K562 (cell line): ENCODE data around the gene MICAL2. TPM values are rescaled to one million over a fixed set of nuclear protein-coding genes. Genes with fewer than 3 reads are reported as not detected.

Source experiments
- ATAC-seq: fragments of 200-7000 bp; cut with Tn5 transposase; 3 replicates; pipeline ENCODE4 v1.9.1; 2020; ENCODE audit warnings: moderate library complexity
- BruUV-seq: library from RNA; stranded (reverse); fragments of 400-500 nt; replicated peaks from 2 replicates; lab custom pipeline; 2021; lab: Mats Ljungman, UMichigan
- CTCF ChIA-PET: fragments of 300-600 bp; formaldehyde crosslinking; extraction: SDS; loops from one replicate; lab custom pipeline; 2021; ENCODE audit warnings: low intra/inter-chr PET ratio; lab: Yijun Ruan, JAX
- POLR2A ChIA-PET: fragments of 300-600, 350-650 bp; sonication (Branson Sonifier 250); formaldehyde crosslinking; extraction: SDS; loops from one replicate; lab custom pipeline; 2021; ENCODE audit warnings: antibody characterized with exemption, inconsistent platforms; lab: Yijun Ruan, JAX
- DNase-seq, 4 experiments: peaks; one replicate each; pipeline versions ENCODE4 v3.0.0 to v3.0.0-alpha.2; 2011 to 2018; ENCODE audit warnings: low spot score in 3 of 4, mixed read lengths in 3 of 4; ENCODE audit errors: extremely low read depth in 1 of 4
- FAIRE-seq: peaks from 2 replicates; lab custom pipeline; 2011; peaks lifted over from hg19 to GRCh38; lab: Jason Lieb, UNC
- H2AFZ ChIP-seq: 2 replicates; pipeline ENCODE4 v1.6.0; 2011; ENCODE audit warnings: low read depth, low read length, control low read depth, inconsistent platforms
- H3K27ac ChIP-seq: fragments of 200-600 bp; 3 replicates; pipeline ENCODE4 v1.8.0; 2011; ENCODE audit warnings: low read depth, mild to moderate bottlenecking, control low read depth, inconsistent platforms, low read length, moderate library complexity, mixed read lengths; ENCODE audit errors: extremely low read depth
- H3K27me3 ChIP-seq, 2 experiments: fragments of 300-600 bp in 1 of 2; 2 replicates in 1 of 2; 3 replicates in 1 of 2; pipeline versions ENCODE4 v1.6.0 to v1.8.0; 2011; ENCODE audit warnings: inconsistent platforms in 2 of 2, low read length in 2 of 2, mild to moderate bottlenecking in 1 of 2, mixed read lengths in 1 of 2, moderate library complexity in 1 of 2; ENCODE audit not compliant: control insufficient read depth in 2 of 2, insufficient read depth in 2 of 2
- H3K36me3 ChIP-seq: fragments of 300-600 bp; 3 replicates; pipeline ENCODE4 v1.8.0; 2011; ENCODE audit warnings: mild to moderate bottlenecking, low read length, inconsistent platforms; ENCODE audit not compliant: control insufficient read depth, insufficient read depth
- H3K4me1 ChIP-seq, 2 experiments: fragments of 200-600 bp in 1 of 2; replicated peaks in 1 of 2; 2 replicates in 1 of 2; 3 replicates in 1 of 2; pipeline versions ENCODE4 v1.5.1 to v1.8.0; 2011; ENCODE audit warnings: inconsistent platforms in 2 of 2, low read length in 2 of 2, mild to moderate bottlenecking in 1 of 2, mixed read lengths in 1 of 2, moderate library complexity in 1 of 2; ENCODE audit not compliant: control insufficient read depth in 2 of 2, insufficient read depth in 2 of 2
- H3K4me2 ChIP-seq: 2 replicates; pipeline ENCODE4 v1.6.1; 2011; ENCODE audit warnings: low read length, control low read depth, inconsistent platforms, mixed read lengths; ENCODE audit not compliant: insufficient read depth
- H3K4me3 ChIP-seq: fragments of 200-600 bp; sonication (generic), shearing (Covaris generic); 2 replicates; pipeline ENCODE4 v1.5.1; 2016; ENCODE audit warnings: control low read depth, inconsistent platforms
- H3K79me2 ChIP-seq: fragments of 200-600 bp; 3 replicates; pipeline ENCODE4 v1.8.0; 2011; ENCODE audit warnings: low read length, inconsistent platforms; ENCODE audit not compliant: control insufficient read depth, insufficient read depth
- H3K9ac ChIP-seq, 2 experiments: 2 replicates each; pipeline versions ENCODE4 v1.6.0 to v1.6.1; 2011; ENCODE audit warnings: low read depth in 2 of 2, low read length in 2 of 2, control low read depth in 1 of 2, inconsistent platforms in 1 of 2, mild to moderate bottlenecking in 1 of 2, mixed read lengths in 1 of 2; ENCODE audit not compliant: insufficient read depth in 1 of 2
- H3K9me1 ChIP-seq: one replicate; pipeline ENCODE4 v1.6.0; 2011; ENCODE audit warnings: inconsistent platforms, mild to moderate bottlenecking, low read length, moderate library complexity; ENCODE audit not compliant: control insufficient read depth, insufficient read depth
- H3K9me3 ChIP-seq: replicated peaks from 2 replicates; pipeline ENCODE4 v1.5.1; 2011; ENCODE audit warnings: low read depth, low read length, inconsistent platforms; ENCODE audit not compliant: control insufficient read depth, insufficient read depth
- H4K20me1 ChIP-seq: replicated peaks from 2 replicates; pipeline ENCODE4 v1.6.1; 2011; ENCODE audit warnings: low read length, inconsistent platforms, mixed read lengths; ENCODE audit not compliant: control insufficient read depth, insufficient read depth
- ATF1 ChIP-seq, 2 experiments: fragments of 450-650 bp in 1 of 2; IDR thresholded peaks; 2 replicates each; pipeline ENCODE4 v1.6.1; 2016; ENCODE audit warnings: missing compliant biosample characterization in 1 of 2, missing genetic modification characterization in 1 of 2
- BACH1 ChIP-seq: fragments of 200-800 bp; sonication (Bioruptor generic); IDR thresholded peaks from 2 replicates; pipeline ENCODE4 v1.6.1; 2016; ENCODE audit warnings: missing genetic modification characterization, missing compliant biosample characterization
- BRF1 ChIP-seq: IDR thresholded peaks from 3 replicates; pipeline ENCODE4 v1.6.1; 2011; ENCODE audit warnings: borderline replicate concordance, mild to moderate bottlenecking; ENCODE audit not compliant: insufficient read length; ENCODE audit errors: extremely low read depth
- CBFA2T2 ChIP-seq: fragments of 450-650 bp; conservative IDR thresholded peaks from 2 replicates; pipeline ENCODE4 v1.6.1; 2017; ENCODE audit warnings: mild to moderate bottlenecking
- EP300 ChIP-seq: IDR thresholded peaks from 2 replicates; pipeline ENCODE4 v1.6.1; 2012; ENCODE audit warnings: low read length, improper control_type of control experiment
- FOS ChIP-seq: IDR thresholded peaks from 3 replicates; pipeline ENCODE4 v1.6.1; 2011; ENCODE audit not compliant: insufficient read length; ENCODE audit errors: extremely low read depth
- GATAD2B ChIP-seq: fragments of 450-650 bp; IDR thresholded peaks from 2 replicates; pipeline ENCODE4 v1.6.1; 2017; ENCODE audit warnings: mild to moderate bottlenecking, borderline replicate concordance
- HBP1 ChIP-seq: fragments of 450-650 bp; formaldehyde crosslinking; IDR thresholded peaks from 2 replicates; pipeline ENCODE4 v1.4.0; 2022; ENCODE audit warnings: missing genetic modification characterization
- NR4A1 ChIP-seq, 2 experiments: fragments of 250-450 bp in 1 of 2; fragments of 450-650 bp in 1 of 2; sonication (Bioruptor Pico) in 1 of 2; IDR thresholded peaks; 2 replicates each; pipeline versions ENCODE4 v1.4.0 to v1.6.1; 2016 to 2020; ENCODE audit warnings: mild to moderate bottlenecking in 2 of 2, missing compliant biosample characterization in 1 of 2, missing genetic modification characterization in 1 of 2, moderate library complexity in 1 of 2
- STAT5A ChIP-seq: IDR thresholded peaks from 2 replicates; pipeline ENCODE4 v1.6.1; 2012; ENCODE audit warnings: low read length, inconsistent platforms, borderline replicate concordance
- TFAP4 ChIP-seq: sonication (generic); formaldehyde crosslinking; IDR thresholded peaks from 2 replicates; pipeline ENCODE4 v1.8.0; 2022; ENCODE audit warnings: missing genetic modification reagents, mild to moderate bottlenecking, moderate library complexity, borderline replicate concordance
- THRB ChIP-seq: fragments of 450-650 bp; formaldehyde crosslinking; conservative IDR thresholded peaks from 2 replicates; pipeline ENCODE4 v1.4.0; 2022; ENCODE audit warnings: mild to moderate bottlenecking, missing genetic modification characterization
- TRIM24 ChIP-seq, 2 experiments: fragments of 450-650 bp; IDR thresholded peaks; 2 replicates each; pipeline ENCODE4 v1.6.1; 2016
- TRIM25 ChIP-seq: fragments of 450-650 bp; IDR thresholded peaks from 2 replicates; pipeline ENCODE4 v1.7.0; 2016; ENCODE audit warnings: borderline replicate concordance
- WGBS: fragments of 100-300 bp; shearing (Covaris generic); methylation state at CpG from one replicate; pipeline ENCODE4 v1.1.6; 2016; ENCODE audit warnings: low coverage, mixed read lengths; ENCODE audit not compliant: insufficient coverage; ENCODE audit errors: missing lambda C conversion rate; 5-methylcytosine and 5-hydroxymethylcytosine counted together
- in situ Hi-C: fragments of 300-500 bp; cut with MboI; formaldehyde crosslinking; loops from 4 replicates; pipeline ENCODE4 v1.15.0; 2018; ENCODE audit warnings: inconsistent platforms, mixed read lengths
- intact Hi-C: fragments of 100-400 bp; cut with micrococcal nuclease; formaldehyde crosslinking; loops from 2 replicates; pipeline ENCODE4 v1.14.2; 2022
- polyA plus RNA-seq, 8 experiments: library from polyadenylated mRNA; depleted of rRNA in 4 of 8; stranded (reverse) in 5 of 8; unstranded in 3 of 8; fragments of >200 nt; fragmentation: Nextera tagmentation in 2 of 8; fragmentation: Illumina TruSeq in 1 of 8; extraction: Ambion mirVana in 2 of 8; extraction: Trizol in 1 of 8; gene quantifications; 2 replicates each; pipeline versions ENCODE4 v1.2.1 to v1.2.3, GENCODE V29; 2011 to 2014; ENCODE audit warnings: inconsistent platforms in 1 of 8, missing spikeins in 1 of 8
- total RNA-seq, 7 experiments: library from RNA; depleted of rRNA in 6 of 7; stranded (reverse); fragments of >200 nt in 6 of 7; fragmentation: Illumina TruSeq in 2 of 7; extraction: Trizol in 2 of 7; gene quantifications; 2 replicates each; pipeline versions ENCODE4 v1.2.1 to v1.2.3, GENCODE V29; 2011 to 2021; ENCODE audit warnings: low replicate concordance in 1 of 7

The MICAL2 gene
- total and polyA plus RNA-seq, 9 of the 15 experiments (the other 6 are each of a cell fraction or from before 2014, with no cell fraction given) = 4.7 to 64.2 (median 33.6) TPM

GRCh38 chr11:12167061-12168000, 56.9 kb downstream of the MICAL2 start:
- H3K9ac ChIP-seq = peak overlapping the region; percentile 57 to 72; a peak in 3 of 4 replicates
- peaks cover 19 to 35% of the 10 kb centered on the region in 2 experiments for H3K4me1 ChIP-seq
- in situ Hi-C loops = no loop called here
- FAIRE-seq = peak; percentile 91
- CTCF ChIA-PET = no interaction called here
- WGBS = 3% methylated on average over 16 of the region's 16 CpGs
- BruUV-seq = no TSS peak
- peak overlapping the region; percentile 75 for H3K4me2 ChIP-seq
- ATAC-seq = peak; percentile 88
- peak overlapping the region; percentile 79 for H2AFZ ChIP-seq
- H3K79me2 ChIP-seq = peaks cover 7% of the 10 kb centered on the region; the same call in 2 of the 3 replicates
- H4K20me1 ChIP-seq = no peaks in the 10 kb centered on the region
- DNase-seq = peak; percentile 62 to 88 (median 70)
- no peaks in the 10 kb centered on the region for H3K9me1 ChIP-seq
- no peak overlapping the region for H3K4me3 ChIP-seq
- no peaks in the 10 kb centered on the region for H3K9me3 ChIP-seq
- intact Hi-C loops = loop anchor here (5.0 kb wide), 1 partner anchor 35 kb away; no protein-coding TSS in a partner anchor
- POLR2A ChIA-PET = interaction anchor here (0.9 to 1.2 kb wide), 4 partner anchors 9 to 1599 kb away, joined by 3 to 7 read pairs (median 4); partner anchors contain the start of gene LYVE1
- H3K27me3 ChIP-seq = no peaks in the 10 kb centered on the region
- H3K36me3 ChIP-seq = peaks cover 35% of the 10 kb centered on the region
- H3K27ac ChIP-seq = peak overlapping the region; percentile 91
- TF ChIP-seq EP300 = peak; percentile 89
- peak; percentile 17 to 64; a peak in 2 of 4 replicates for TF ChIP-seq TRIM24 (IDR thresholded peaks at IDR 0.05)
- TF ChIP-seq NR4A1 (CRISPR knock-in tag; IDR thresholded peaks at IDR 0.05) = no peak
- peak; percentile 66; the same call in 1 of the 2 replicates for TF ChIP-seq NR4A1 (tag; IDR thresholded peaks at IDR 0.05)
- TF ChIP-seq ATF1 (CRISPR knock-in tag; IDR thresholded peaks at IDR 0.05) = no peak
- peak; percentile 67 for TF ChIP-seq ATF1 (tag; IDR thresholded peaks at IDR 0.05)
- peak; percentile 37; the same call in 1 of the 2 replicates for TF ChIP-seq GATAD2B
- no peak for TF ChIP-seq TRIM25
- TF ChIP-seq BRF1 = no peak
- TF ChIP-seq TFAP4 (CRISPR knock-in tag) = peak; percentile 55; the same call in 1 of the 2 replicates
- peak; percentile 80 for TF ChIP-seq CBFA2T2
- no peak; the same call in 1 of the 2 replicates for TF ChIP-seq BACH1 (tag)
- TF ChIP-seq FOS = peak; percentile 60
- TF ChIP-seq HBP1 (CRISPR knock-in tag) = 0 out of 2 replicates have a peak, but pooled peaks have one; percentile 60
- TF ChIP-seq STAT5A = peak; percentile 62
- TF ChIP-seq THRB = 0 out of 2 replicates have a peak, but pooled peaks have one; percentile 5
